Measurements from ENCODE around the gene TMEM175.

Gene TMEM175

DNA sequence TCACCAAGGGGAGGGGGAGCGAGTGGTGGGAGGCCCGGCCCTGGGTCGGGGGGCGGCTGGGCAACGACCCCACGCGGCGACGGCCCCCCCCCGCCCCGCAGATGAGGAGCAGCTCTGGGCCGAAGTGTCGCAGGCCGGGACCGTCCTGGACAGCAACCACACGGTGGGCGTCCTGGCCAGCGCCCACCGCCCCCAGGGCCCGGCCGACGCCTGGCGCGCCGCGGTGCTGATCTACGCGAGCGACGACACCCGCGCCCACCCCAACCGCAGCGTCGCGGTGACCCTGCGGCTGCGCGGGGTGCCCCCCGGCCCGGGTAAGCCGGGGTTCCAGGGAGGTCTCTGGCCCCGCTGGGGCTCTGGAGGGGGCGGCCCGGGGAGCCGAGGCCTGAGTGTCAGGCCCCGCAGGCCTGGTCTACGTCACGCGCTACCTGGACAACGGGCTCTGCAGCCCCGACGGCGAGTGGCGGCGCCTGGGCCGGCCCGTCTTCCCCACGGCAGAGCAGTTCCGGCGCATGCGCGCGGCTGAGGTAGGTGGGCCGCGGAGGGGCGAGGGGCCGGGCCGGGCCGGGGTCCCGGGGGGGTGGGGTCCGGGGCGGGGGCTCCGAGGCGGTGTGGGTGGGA, 70.5 kb downstream of the TMEM175 start:
- no peaks in the 10 kb centered on the region for H3K9me3 ChIP-seq (ENCODE audit: control insufficient read depth, insufficient read depth, low read length)

DNA sequence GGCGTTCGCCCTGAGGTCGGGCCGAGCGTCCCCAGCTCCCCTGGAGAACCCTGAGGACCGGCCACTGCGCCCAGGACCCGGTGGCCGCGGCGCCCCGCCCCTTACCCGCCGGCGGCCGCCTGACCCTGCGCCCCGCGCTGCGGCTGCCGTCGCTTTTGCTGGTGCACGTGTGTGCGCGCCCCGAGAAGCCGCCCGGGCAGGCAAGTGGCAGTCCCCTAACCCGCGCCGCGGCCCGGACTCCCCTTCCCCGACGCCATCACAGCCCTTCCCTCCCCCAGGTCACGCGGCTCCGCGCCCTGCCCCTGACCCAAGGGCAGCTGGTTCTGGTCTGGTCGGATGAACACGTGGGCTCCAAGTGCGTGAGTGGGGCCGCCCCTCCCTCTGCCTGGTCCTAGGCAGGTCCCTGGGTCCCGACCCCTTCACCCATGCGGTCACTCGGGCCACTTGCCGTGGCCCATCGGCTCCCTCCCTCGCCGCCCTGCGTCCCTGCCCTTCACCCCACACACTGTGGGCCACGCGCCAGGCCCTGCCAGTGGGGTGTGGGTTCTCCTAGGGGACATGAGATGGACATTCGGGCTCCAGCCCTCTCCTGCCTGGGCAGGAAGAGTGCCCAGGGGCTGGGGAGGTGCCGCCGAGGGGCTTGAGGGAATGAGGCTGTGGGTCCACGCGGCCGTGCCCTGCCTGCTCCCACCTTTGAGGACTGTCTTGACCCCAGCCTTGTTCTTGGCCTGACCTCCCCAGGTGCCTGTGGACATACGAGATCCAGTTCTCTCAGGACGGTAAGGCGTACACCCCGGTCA, 71.2 kb downstream of the TMEM175 start:
- H3K4me1 ChIP-seq (ENCODE audit: insufficient read depth, low read length), result no peaks in the 10 kb centered on the region
- H3K9ac ChIP-seq (ENCODE audit: low read depth, low read length), result peak overlapping the region; percentile 44; the same call in 1 of the 2 replicates
- H3K9me3 ChIP-seq (ENCODE audit: control insufficient read depth, insufficient read depth, low read length), result no peaks in the 10 kb centered on the region
- H3K36me3 ChIP-seq (ENCODE audit: insufficient read depth, low read length), result no peaks in the 10 kb centered on the region

More for the DNA sequence above, 70.5 kb downstream of the TMEM175 start:
- H3K36me3 ChIP-seq (ENCODE audit: insufficient read depth, low read length), result no peaks in the 10 kb centered on the region
- peak overlapping the region; percentile 44 for H3K9ac ChIP-seq (ENCODE audit: low read depth, low read length)
- H3K4me1 ChIP-seq (ENCODE audit: insufficient read depth, low read length), result no peaks in the 10 kb centered on the region; the same call in 1 of the 2 replicates

DNA sequence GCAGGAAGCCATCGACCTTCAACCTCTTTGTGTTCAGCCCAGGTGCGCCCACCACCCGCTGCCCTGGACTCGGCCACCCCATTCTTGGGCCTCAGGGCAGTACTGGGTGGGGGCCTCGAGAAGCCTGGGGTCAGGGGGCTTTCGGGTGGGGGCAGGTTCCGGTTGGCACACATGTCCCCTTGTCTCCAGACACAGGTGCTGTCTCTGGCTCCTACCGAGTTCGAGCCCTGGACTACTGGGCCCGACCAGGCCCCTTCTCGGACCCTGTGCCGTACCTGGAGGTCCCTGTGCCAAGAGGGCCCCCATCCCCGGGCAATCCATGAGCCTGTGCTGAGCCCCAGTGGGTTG, 71.8 kb downstream of the TMEM175 start:
- Histone ChIP-seq H3K9me3 (ENCODE audit: control insufficient read depth, insufficient read depth, low read length) (no peaks in the 10 kb centered on the region), H3K4me1 (ENCODE audit: insufficient read depth, low read length) (no peaks in the 10 kb centered on the region), H3K36me3 (ENCODE audit: insufficient read depth, low read length) (no peaks in the 10 kb centered on the region), H3K9ac (ENCODE audit: low read depth, low read length) (no peak overlapping the region)

- Histone ChIP-seq H3K4me1 (ENCODE audit: insufficient read depth, low read length) (no peaks in the 10 kb centered on the region), H3K36me3 (ENCODE audit: insufficient read depth, low read length) (no peaks in the 10 kb centered on the region), H3K9ac (ENCODE audit: low read depth, low read length) (no peak overlapping the region), H3K9me3 (ENCODE audit: control insufficient read depth, insufficient read depth, low read length) (no peaks in the 10 kb centered on the region)
Observed at GRCh38 chr4:1004557-1005485, 72.6 kb downstream of the TMEM175 start.

GRCh38 chr4:1006856-1007255, 74.6 kb downstream of the TMEM175 start:
- Histone ChIP-seq H3K9me3 (ENCODE audit: control insufficient read depth, insufficient read depth, low read length) (no peaks in the 10 kb centered on the region), H3K4me1 (ENCODE audit: insufficient read depth, low read length) (no peaks in the 10 kb centered on the region), H3K9ac (ENCODE audit: low read depth, low read length) (no peak overlapping the region), H3K36me3 (ENCODE audit: insufficient read depth, low read length) (no peaks in the 10 kb centered on the region)
